K562 (cell line): ENCODE measurements around the gene TXNRD2. TPM values are rescaled to one million over a fixed set of nuclear protein-coding genes. Genes with fewer than 3 reads are reported as not detected.

Source experiments
- ATAC-seq: fragments of 200-7000 bp; cut with Tn5 transposase; 3 replicates; pipeline ENCODE4 v1.9.1; 2020; ENCODE audit warnings: moderate library complexity
- BruUV-seq: library from RNA; stranded (reverse); fragments of 400-500 nt; replicated peaks from 2 replicates; lab custom pipeline; 2021; lab: Mats Ljungman, UMichigan
- CTCF ChIA-PET: fragments of 300-600 bp; formaldehyde crosslinking; extraction: SDS; loops from one replicate; lab custom pipeline; 2021; ENCODE audit warnings: low intra/inter-chr PET ratio; lab: Yijun Ruan, JAX
- POLR2A ChIA-PET: fragments of 300-600, 350-650 bp; sonication (Branson Sonifier 250); formaldehyde crosslinking; extraction: SDS; loops from one replicate; lab custom pipeline; 2021; ENCODE audit warnings: antibody characterized with exemption, inconsistent platforms; lab: Yijun Ruan, JAX
- DNase-seq, 4 experiments: peaks; one replicate each; pipeline versions ENCODE4 v3.0.0 to v3.0.0-alpha.2; 2011 to 2018; ENCODE audit warnings: low spot score in 3 of 4, mixed read lengths in 3 of 4; ENCODE audit errors: extremely low read depth in 1 of 4
- FAIRE-seq: peaks from 2 replicates; lab custom pipeline; 2011; peaks lifted over from hg19 to GRCh38; lab: Jason Lieb, UNC
- H2AFZ ChIP-seq: 2 replicates; pipeline ENCODE4 v1.6.0; 2011; ENCODE audit warnings: low read depth, low read length, control low read depth, inconsistent platforms
- H3K27ac ChIP-seq: fragments of 200-600 bp; 3 replicates; pipeline ENCODE4 v1.8.0; 2011; ENCODE audit warnings: low read depth, mild to moderate bottlenecking, control low read depth, inconsistent platforms, low read length, moderate library complexity, mixed read lengths; ENCODE audit errors: extremely low read depth
- H3K27me3 ChIP-seq, 2 experiments: fragments of 300-600 bp in 1 of 2; 2 replicates in 1 of 2; 3 replicates in 1 of 2; pipeline versions ENCODE4 v1.6.0 to v1.8.0; 2011; ENCODE audit warnings: inconsistent platforms in 2 of 2, low read length in 2 of 2, mild to moderate bottlenecking in 1 of 2, mixed read lengths in 1 of 2, moderate library complexity in 1 of 2; ENCODE audit not compliant: control insufficient read depth in 2 of 2, insufficient read depth in 2 of 2
- H3K36me3 ChIP-seq: fragments of 300-600 bp; 3 replicates; pipeline ENCODE4 v1.8.0; 2011; ENCODE audit warnings: mild to moderate bottlenecking, low read length, inconsistent platforms; ENCODE audit not compliant: control insufficient read depth, insufficient read depth
- H3K4me1 ChIP-seq, 2 experiments: fragments of 200-600 bp in 1 of 2; replicated peaks in 1 of 2; 2 replicates in 1 of 2; 3 replicates in 1 of 2; pipeline versions ENCODE4 v1.5.1 to v1.8.0; 2011; ENCODE audit warnings: inconsistent platforms in 2 of 2, low read length in 2 of 2, mild to moderate bottlenecking in 1 of 2, mixed read lengths in 1 of 2, moderate library complexity in 1 of 2; ENCODE audit not compliant: control insufficient read depth in 2 of 2, insufficient read depth in 2 of 2
- H3K4me2 ChIP-seq: 2 replicates; pipeline ENCODE4 v1.6.1; 2011; ENCODE audit warnings: low read length, control low read depth, inconsistent platforms, mixed read lengths; ENCODE audit not compliant: insufficient read depth
- H3K4me3 ChIP-seq: fragments of 200-600 bp; sonication (generic), shearing (Covaris generic); 2 replicates; pipeline ENCODE4 v1.5.1; 2016; ENCODE audit warnings: control low read depth, inconsistent platforms
- H3K79me2 ChIP-seq: fragments of 200-600 bp; 3 replicates; pipeline ENCODE4 v1.8.0; 2011; ENCODE audit warnings: low read length, inconsistent platforms; ENCODE audit not compliant: control insufficient read depth, insufficient read depth
- H3K9ac ChIP-seq, 2 experiments: 2 replicates each; pipeline versions ENCODE4 v1.6.0 to v1.6.1; 2011; ENCODE audit warnings: low read depth in 2 of 2, low read length in 2 of 2, control low read depth in 1 of 2, inconsistent platforms in 1 of 2, mild to moderate bottlenecking in 1 of 2, mixed read lengths in 1 of 2; ENCODE audit not compliant: insufficient read depth in 1 of 2
- H3K9me1 ChIP-seq: one replicate; pipeline ENCODE4 v1.6.0; 2011; ENCODE audit warnings: inconsistent platforms, mild to moderate bottlenecking, low read length, moderate library complexity; ENCODE audit not compliant: control insufficient read depth, insufficient read depth
- H3K9me3 ChIP-seq: replicated peaks from 2 replicates; pipeline ENCODE4 v1.5.1; 2011; ENCODE audit warnings: low read depth, low read length, inconsistent platforms; ENCODE audit not compliant: control insufficient read depth, insufficient read depth
- H4K20me1 ChIP-seq: replicated peaks from 2 replicates; pipeline ENCODE4 v1.6.1; 2011; ENCODE audit warnings: low read length, inconsistent platforms, mixed read lengths; ENCODE audit not compliant: control insufficient read depth, insufficient read depth
- C11orf30 ChIP-seq: fragments of 450-650 bp; IDR thresholded peaks from 2 replicates; pipeline ENCODE4 v1.6.1; 2016; ENCODE audit warnings: low read depth, mild to moderate bottlenecking
- HDAC2 ChIP-seq: fragments of 450-650 bp; IDR thresholded peaks from 2 replicates; pipeline ENCODE4 v1.6.1; 2016; ENCODE audit warnings: mild to moderate bottlenecking
- HDGF ChIP-seq: fragments of 450-650 bp; IDR thresholded peaks from 2 replicates; pipeline ENCODE4 v1.6.1; 2016
- KLF1 ChIP-seq: fragments of 450-650 bp; IDR thresholded peaks from 2 replicates; pipeline ENCODE4 v1.6.1; 2016; ENCODE audit warnings: missing genetic modification characterization, missing compliant biosample characterization
- PBX2 ChIP-seq, 2 experiments: IDR thresholded peaks in 1 of 2; conservative IDR thresholded peaks in 1 of 2; 2 replicates each; pipeline ENCODE4 v1.6.1; 2016; ENCODE audit warnings: low read depth in 2 of 2, mild to moderate bottlenecking in 1 of 2, missing compliant biosample characterization in 1 of 2, missing genetic modification characterization in 1 of 2, moderate library complexity in 1 of 2
- RAD21 ChIP-seq, 2 experiments: fragments of 250-450 bp in 1 of 2; fragments of 450-650 bp in 1 of 2; sonication (Bioruptor Pico) in 1 of 2; formaldehyde crosslinking in 1 of 2; IDR thresholded peaks in 1 of 2; conservative IDR thresholded peaks in 1 of 2; 2 replicates each; pipeline versions ENCODE4 v1.4.0 to v1.8.0; 2020 to 2022; ENCODE audit warnings: mild to moderate bottlenecking in 2 of 2, moderate library complexity in 1 of 2
- SAFB2 ChIP-seq: fragments of 200-400 bp; formaldehyde crosslinking; IDR thresholded peaks from 2 replicates; pipeline ENCODE4 v1.6.1; 2018; ENCODE audit warnings: borderline replicate concordance, low read length, low read depth, moderate library complexity; ENCODE audit not compliant: severe bottlenecking
- ZMIZ1 ChIP-seq, 2 experiments: fragments of 150-350 bp in 1 of 2; IDR thresholded peaks; 2 replicates each; pipeline ENCODE4 v1.6.1; 2012 to 2016; ENCODE audit warnings: low read depth in 2 of 2, low read length in 2 of 2, mild to moderate bottlenecking in 1 of 2, moderate library complexity in 1 of 2
- ZNF830 ChIP-seq: fragments of 250-450 bp; sonication (Bioruptor Pico); IDR thresholded peaks from 2 replicates; pipeline ENCODE4 v1.5.0; 2021; ENCODE audit warnings: mild to moderate bottlenecking
- in situ Hi-C: fragments of 300-500 bp; cut with MboI; formaldehyde crosslinking; loops from 4 replicates; pipeline ENCODE4 v1.15.0; 2018; ENCODE audit warnings: inconsistent platforms, mixed read lengths
- intact Hi-C: fragments of 100-400 bp; cut with micrococcal nuclease; formaldehyde crosslinking; loops from 2 replicates; pipeline ENCODE4 v1.14.2; 2022
- polyA plus RNA-seq, 8 experiments: library from polyadenylated mRNA; depleted of rRNA in 4 of 8; stranded (reverse) in 5 of 8; unstranded in 3 of 8; fragments of >200 nt; fragmentation: Nextera tagmentation in 2 of 8; fragmentation: Illumina TruSeq in 1 of 8; extraction: Ambion mirVana in 2 of 8; extraction: Trizol in 1 of 8; gene quantifications; 2 replicates each; pipeline versions ENCODE4 v1.2.1 to v1.2.3, GENCODE V29; 2011 to 2014; ENCODE audit warnings: inconsistent platforms in 1 of 8, missing spikeins in 1 of 8
- total RNA-seq, 7 experiments: library from RNA; depleted of rRNA in 6 of 7; stranded (reverse); fragments of >200 nt in 6 of 7; fragmentation: Illumina TruSeq in 2 of 7; extraction: Trizol in 2 of 7; gene quantifications; 2 replicates each; pipeline versions ENCODE4 v1.2.1 to v1.2.3, GENCODE V29; 2011 to 2021; ENCODE audit warnings: low replicate concordance in 1 of 7
- TF ChIP-seq, protein P1 (sequence below): fragments of 250-450 bp; sonication (Bioruptor Pico); IDR thresholded peaks from 2 replicates; pipeline ENCODE4 v1.8.0; 2022; ENCODE audit warnings: moderate library complexity, mild to moderate bottlenecking, inconsistent platforms

TXNRD2 gene
- total and polyA plus RNA-seq, 9 of the 15 experiments (the other 6 are each of a cell fraction or from before 2014, with no cell fraction given): 3.3 to 80.2 (median 49.4) TPM

- TF ChIP-seq ZMIZ1 (IDR thresholded peaks at IDR 0.05; ENCODE audit: low read depth in 2 of 2, low read length in 2 of 2): peak; percentile 45 to 88; a peak in 2 of 4 replicates
- TF ChIP-seq HDAC2: no peak
- TF ChIP-seq SAFB2: no peak
- TF ChIP-seq HDGF: no peak
These were observed at the start of gene TXNRD2, which contains the start of gene COMT (continued) for GRCh38 chr22:19941365-19942082.

DNA sequence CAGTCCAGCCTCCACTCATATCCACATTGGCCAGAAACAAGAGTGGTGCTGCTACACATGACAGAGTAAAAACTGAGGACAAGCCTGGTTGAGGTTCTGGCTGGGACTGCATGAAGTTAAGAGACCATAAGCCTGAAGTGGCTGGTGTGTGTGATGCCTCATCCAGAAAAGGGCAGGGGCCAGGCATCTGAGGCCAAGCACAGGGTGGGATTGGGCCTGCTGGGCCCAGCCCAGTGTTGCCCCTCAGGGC, 49.7 kb upstream of the TXNRD2 start:
- Histone ChIP-seq H3K27ac (no peak overlapping the region), H2AFZ (no peak overlapping the region), H3K36me3 (no peaks in the 10 kb centered on the region), H3K27me3 (no peaks in the 10 kb centered on the region), H3K4me2 (no peak overlapping the region), H3K4me1 (peaks cover 34 to 71% of the 10 kb centered on the region in 2 experiments), H3K9me1 (peaks cover 12% of the 10 kb centered on the region), H3K9ac (peak overlapping the region in 1 of 2 experiments; percentile 67; a peak in 2 of 4 replicates), H3K4me3 (no peak overlapping the region), H4K20me1 (peaks cover 59% of the 10 kb centered on the region), H3K79me2 (no peaks in the 10 kb centered on the region), H3K9me3 (no peaks in the 10 kb centered on the region)
- ChIA-PET POLR2A (interaction anchor here (0.6 to 3.1 kb wide), 15 partner anchors 8 to 234 kb away, joined by 3 to 20 read pairs (median 4); partner anchors contain the start of gene TRMT2A), CTCF (no interaction called here)
- in situ Hi-C loops: no loop called here
- no peak for ATAC-seq
- no TSS peak for BruUV-seq
- no peak for FAIRE-seq
- intact Hi-C loops: no loop called here
- no peak for DNase-seq
- TF ChIP-seq, protein P1, sequence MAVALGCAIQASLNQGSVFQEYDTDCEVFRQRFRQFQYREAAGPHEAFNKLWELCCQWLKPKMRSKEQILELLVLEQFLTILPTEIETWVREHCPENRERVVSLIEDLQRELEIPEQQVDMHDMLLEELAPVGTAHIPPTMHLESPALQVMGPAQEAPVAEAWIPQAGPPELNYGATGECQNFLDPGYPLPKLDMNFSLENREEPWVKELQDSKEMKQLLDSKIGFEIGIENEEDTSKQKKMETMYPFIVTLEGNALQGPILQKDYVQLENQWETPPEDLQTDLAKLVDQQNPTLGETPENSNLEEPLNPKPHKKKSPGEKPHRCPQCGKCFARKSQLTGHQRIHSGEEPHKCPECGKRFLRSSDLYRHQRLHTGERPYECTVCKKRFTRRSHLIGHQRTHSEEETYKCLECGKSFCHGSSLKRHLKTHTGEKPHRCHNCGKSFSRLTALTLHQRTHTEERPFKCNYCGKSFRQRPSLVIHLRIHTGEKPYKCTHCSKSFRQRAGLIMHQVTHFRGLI: no peak
- no peak for TF ChIP-seq ZNF830 (CRISPR knock-in tag)
- TF ChIP-seq RAD21 (CRISPR knock-in tag; conservative IDR thresholded peaks at IDR 0.05 in 1 of 2, IDR thresholded peaks at IDR 0.05 in 1 of 2): no peak
- TF ChIP-seq KLF1: 0 out of 2 replicates have a peak, but pooled peaks have one; percentile 2
- no peak for TF ChIP-seq PBX2 (CRISPR knock-in tag; IDR thresholded peaks at IDR 0.05; ENCODE audit: low read depth)
- TF ChIP-seq PBX2 (tag; conservative IDR thresholded peaks at IDR 0.05; ENCODE audit: low read depth): no peak
- no peak for TF ChIP-seq C11orf30
